HL-60/S4 treated with phorbol 12-myristate 13-acetate at 8.2 ng/mL for 4 days and 3 days (cell line): ENCODE measurements around the gene PRKG1.

Experiments used
- in situ Hi-C: fragments of 300-500 bp; cut with MboI; formaldehyde crosslinking; loops from 2 replicates; pipeline ENCODE4 v1.15.0; 2022; ENCODE audit warnings: low sequenced_read_pairs

Gene PRKG1

DNA sequence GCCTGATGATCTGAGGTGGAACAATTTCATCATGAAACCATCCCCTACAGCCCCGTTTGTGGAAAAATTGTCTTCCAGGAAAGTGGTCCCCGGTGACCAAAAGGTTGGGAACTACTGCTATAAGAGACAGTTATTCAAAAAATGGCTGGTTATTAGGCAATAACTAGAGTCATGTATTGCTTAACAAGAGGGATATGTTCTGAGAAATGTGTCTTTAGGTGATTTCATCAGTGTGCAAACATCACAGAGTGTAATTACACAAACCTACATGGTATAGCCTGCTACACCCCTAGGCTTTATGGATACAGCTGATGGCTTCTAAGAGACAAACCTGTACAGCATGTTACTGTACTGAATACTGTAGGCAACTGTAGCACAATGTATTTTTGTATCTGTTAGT lies 696.4 kb downstream of the PRKG1 start:
- in situ Hi-C loops, result no loop called here

- in situ Hi-C loops, result no loop called here
These were observed 698.1 kb downstream of the PRKG1 start for GRCh38 chr10:51772387-51772786.

- in situ Hi-C loops, result no loop called here
These were observed 699.4 kb downstream of the PRKG1 start for GRCh38 chr10:51773681-51774080.

GRCh38 chr10:51783941-51784340 lies 709.7 kb downstream of the PRKG1 start:
- in situ Hi-C loops, result no loop called here

GRCh38 chr10:51786016-51786683 lies 711.9 kb downstream of the PRKG1 start:
- in situ Hi-C loops, result no loop called here

GRCh38 chr10:51786684-51787035 lies 712.4 kb downstream of the PRKG1 start:
- in situ Hi-C loops, result no loop called here

DNA sequence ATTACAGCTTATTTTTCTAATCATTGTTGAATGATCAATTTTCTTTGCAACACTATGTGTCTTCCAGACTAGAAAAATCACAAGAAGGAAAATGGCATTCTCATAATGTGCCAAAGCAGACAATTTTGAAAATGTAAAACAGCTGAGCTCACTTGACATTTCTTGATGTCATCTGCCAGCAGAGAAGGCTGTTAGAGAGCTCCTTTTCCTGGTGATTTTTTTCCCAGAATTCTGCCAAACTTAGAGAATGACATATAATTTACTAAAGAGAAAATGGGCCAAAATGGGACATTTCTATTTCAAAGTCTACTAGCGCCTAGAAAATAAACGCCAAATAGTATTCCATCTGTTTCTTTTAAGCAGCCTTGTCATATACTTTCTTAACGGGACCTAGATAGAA lies 714.0 kb downstream of the PRKG1 start:
- in situ Hi-C loops, result no loop called here

- in situ Hi-C loops, result no loop called here
These were observed 714.8 kb downstream of the PRKG1 start for GRCh38 chr10:51789118-51789517.

GRCh38 chr10:51789903-51790302 lies 715.6 kb downstream of the PRKG1 start:
- in situ Hi-C loops, result no loop called here

- in situ Hi-C loops, result no loop called here
These were observed 718.4 kb downstream of the PRKG1 start for GRCh38 chr10:51792678-51793077.

- in situ Hi-C loops, result no loop called here
These were observed 725.8 kb downstream of the PRKG1 start for GRCh38 chr10:51800121-51800520.

- in situ Hi-C loops, result no loop called here
These were observed 726.6 kb downstream of the PRKG1 start for GRCh38 chr10:51800725-51801424.

- in situ Hi-C loops, result no loop called here
These were observed 727.7 kb downstream of the PRKG1 start for GRCh38 chr10:51802030-51802429.

DNA sequence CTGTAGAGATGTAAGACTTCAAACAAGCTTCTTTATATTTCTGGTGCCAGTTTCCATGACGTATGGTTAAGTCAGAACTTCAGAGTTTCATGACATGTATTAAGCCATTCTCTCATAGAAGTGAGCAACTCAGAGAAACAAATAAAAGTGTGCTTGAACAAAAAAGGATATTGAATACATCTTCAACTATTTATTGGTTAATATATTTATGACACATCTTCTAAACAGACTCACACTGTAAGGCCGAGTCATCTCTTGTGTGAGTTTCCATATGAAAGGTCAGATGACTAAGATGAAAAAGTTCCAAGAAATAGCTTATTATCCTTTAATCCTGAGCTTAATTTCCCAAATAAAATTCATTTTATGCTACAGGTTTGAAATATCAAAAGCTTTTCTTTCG lies 730.6 kb downstream of the PRKG1 start:
- in situ Hi-C loops, result no loop called here

DNA sequence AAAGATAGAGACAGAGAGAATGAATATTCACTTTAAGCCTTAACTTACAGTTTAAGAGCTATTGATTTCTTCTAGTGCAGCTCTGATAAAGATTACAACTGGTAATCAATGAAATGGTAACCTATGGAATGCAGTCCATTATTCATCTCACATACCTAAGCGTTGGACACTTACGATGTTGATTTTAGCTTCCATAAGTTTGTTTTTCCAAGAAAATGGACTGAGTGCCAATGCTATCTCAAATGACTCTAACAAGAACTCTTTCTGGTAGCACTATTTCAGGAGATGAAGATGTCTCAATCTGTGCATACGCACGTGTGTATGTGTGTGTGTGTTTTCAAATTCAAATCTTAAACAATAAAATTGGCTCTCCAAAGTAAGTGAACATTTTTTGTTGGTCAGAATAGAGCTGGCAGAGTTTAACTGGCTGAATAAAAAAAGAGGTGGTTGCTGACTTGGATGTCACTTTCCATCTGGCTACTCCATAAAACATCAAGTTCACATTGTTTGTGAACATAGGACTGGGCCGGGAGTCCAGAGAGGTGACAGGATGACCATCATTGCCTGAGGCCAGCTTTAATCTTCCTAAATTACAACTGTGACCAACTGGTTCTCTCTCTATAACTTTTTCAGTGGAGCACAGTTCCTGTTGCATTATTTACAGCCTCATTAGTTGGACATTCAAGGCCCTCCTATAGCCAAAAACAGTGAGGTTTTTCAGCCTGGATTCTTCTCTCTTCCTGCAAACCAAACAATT lies 732.0 kb downstream of the PRKG1 start:
- in situ Hi-C loops, result no loop called here

DNA sequence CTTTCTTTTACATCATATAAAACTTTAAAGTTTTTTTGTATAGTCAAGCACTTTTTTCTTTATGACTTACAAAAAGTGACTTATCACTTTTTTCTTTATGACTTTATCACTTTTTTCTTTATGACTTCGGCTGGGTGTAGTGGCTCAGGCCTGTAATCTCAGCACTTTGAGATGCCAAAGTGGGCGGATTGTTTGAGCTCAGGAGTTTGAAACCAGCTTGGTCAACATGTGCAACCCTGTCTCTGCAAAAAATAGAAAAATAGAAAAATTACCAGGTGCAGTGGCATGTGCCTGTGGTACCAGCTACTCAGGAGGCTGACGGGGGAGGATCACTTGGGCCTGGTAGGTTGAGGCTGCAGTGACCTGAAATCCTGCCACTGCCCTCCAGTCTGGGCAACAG lies 733.9 kb downstream of the PRKG1 start:
- in situ Hi-C loops, result no loop called here

- in situ Hi-C loops, result no loop called here
These were observed 741.4 kb downstream of the PRKG1 start for GRCh38 chr10:51815723-51816122.

GRCh38 chr10:51821045-51821444 lies 746.8 kb downstream of the PRKG1 start:
- in situ Hi-C loops, result no loop called here

GRCh38 chr10:51821745-51822144 lies 747.5 kb downstream of the PRKG1 start:
- in situ Hi-C loops, result no loop called here

DNA sequence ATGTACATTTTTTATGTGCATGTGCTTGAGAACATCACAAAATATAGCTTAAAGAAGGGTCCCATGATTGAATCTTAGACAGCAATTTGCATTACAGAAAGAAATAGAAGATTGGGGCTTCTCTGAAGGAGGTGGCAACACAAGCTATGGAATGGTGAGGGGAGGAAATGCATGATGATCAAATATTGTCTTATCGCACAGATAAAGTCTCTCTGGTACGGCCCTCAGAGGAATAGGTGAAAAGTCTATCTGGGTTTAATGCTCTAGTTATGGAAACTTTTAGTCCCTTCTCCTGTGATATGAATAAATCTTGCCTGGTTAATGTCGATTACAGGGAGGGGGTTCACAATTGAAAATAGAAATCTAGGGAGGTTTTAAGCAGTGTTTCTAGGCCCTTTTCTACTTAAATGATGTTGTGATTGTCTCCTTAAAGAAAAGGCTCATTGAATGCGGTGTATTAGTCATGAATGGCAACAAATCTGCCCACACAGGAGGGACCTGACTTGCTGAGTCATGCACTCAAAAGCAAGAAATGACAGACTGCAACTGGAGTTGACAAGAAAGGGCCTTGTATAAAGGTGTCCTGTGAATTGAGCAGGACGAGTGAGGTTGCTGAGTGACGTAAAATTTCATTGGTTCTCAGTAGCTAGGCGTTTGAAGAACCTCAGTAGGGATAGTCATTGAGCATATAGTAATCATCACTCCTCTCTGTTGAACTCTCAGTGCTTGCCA lies 758.5 kb downstream of the PRKG1 start:
- in situ Hi-C loops, result no loop called here

DNA sequence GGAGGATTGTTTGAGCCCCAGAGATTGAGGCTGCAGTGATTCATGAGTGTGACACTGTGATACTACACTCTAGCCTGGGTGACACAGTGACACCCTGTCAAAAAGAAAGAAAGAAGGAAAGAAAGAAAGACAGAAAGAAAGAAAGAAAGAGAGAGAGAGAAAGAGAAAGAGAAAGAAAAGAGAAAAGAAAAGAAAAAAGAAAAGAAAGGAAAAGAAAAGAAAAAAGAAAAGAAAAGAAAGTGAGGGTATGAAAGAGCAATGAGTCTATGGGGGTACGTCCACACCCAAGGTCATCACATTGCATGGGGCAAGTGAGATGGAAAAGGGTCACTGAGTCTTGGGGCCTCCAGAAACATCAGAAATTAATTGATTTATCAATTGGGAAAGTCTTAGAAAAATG lies 760.3 kb downstream of the PRKG1 start:
- in situ Hi-C loops, result no loop called here
